ENCODE results near the gene SORCS2.

- TF ChIP-seq CTCF (IDR thresholded peaks at IDR 0.05; ENCODE audit: low read depth, low read length) (no peak), POLR2A (IDR thresholded peaks at IDR 0.05; ENCODE audit: extremely low read depth, insufficient read length) (no peak), MYC (IDR thresholded peaks at IDR 0.05; ENCODE audit: low read depth, low read length) (no peak)
These were observed 165.9 kb downstream of the SORCS2 start for GRCh38 chr4:7358100-7358735.
